Right atrium auricular region (tissue), 2 donors: ENCODE data around the gene CPLANE2. TPM values are rescaled to one million over a fixed set of nuclear protein-coding genes. Genes with fewer than 3 reads are reported as not detected.

ENCODE experiments used
- DNase-seq: peaks from one replicate; pipeline ENCODE4 v3.0.0-alpha.2; 2019; ENCODE audit warnings: low spot score
- H3K27ac ChIP-seq, 2 donors: fragments of 200-600 bp; sonication (generic); 1 replicate in 1 of 2; 2 replicates in 1 of 2; pipeline ENCODE4 v1.5.1; 2016 to 2019
- H3K27me3 ChIP-seq, 2 donors: fragments of 200-600 bp; sonication (generic); one replicate each; pipeline versions ENCODE4 v1.5.1 to v1.6.0; 2017 to 2019
- H3K36me3 ChIP-seq: fragments of 200-600 bp; sonication (generic); one replicate; pipeline ENCODE4 v1.5.1; 2016
- H3K4me1 ChIP-seq, 2 donors: fragments of 200-600 bp; sonication (generic); one replicate each; pipeline versions ENCODE4 v1.5.1 to v1.6.0; 2017 to 2019
- H3K4me3 ChIP-seq, 2 donors: fragments of 200-600 bp; sonication (generic); 1 replicate in 1 of 2; 2 replicates in 1 of 2; pipeline ENCODE4 v1.5.1; 2017 to 2019; ENCODE audit warnings: mild to moderate bottlenecking in 1 of 2, moderate library complexity in 1 of 2
- H3K9me3 ChIP-seq, 2 donors: fragments of 200-600 bp; sonication (generic); one replicate each; pipeline ENCODE4 v1.5.1; 2019
- total RNA-seq, 2 donors: library from RNA; depleted of rRNA; stranded (reverse); fragments of >200 nt; gene quantifications; one replicate each; pipeline ENCODE4 v1.1.0, GENCODE V29; 2016
- TF ChIP-seq, protein P1 (sequence below), 2 donors: fragments of 200-600 bp; sonication (generic); IDR thresholded peaks; one replicate each; pipeline ENCODE4 v1.5.1; 2019; ENCODE audit warnings: antibody characterized with exemption in 2 of 2

The CPLANE2 gene
- total RNA-seq, 2 donors from 2014 or later: 4.4 to 5.0 TPM

- Histone ChIP-seq H3K4me3 (peak overlapping the region; percentile 35 to 67), H3K27me3 (no peaks in the 10 kb centered on the region), H3K9me3 (no peaks in the 10 kb centered on the region), H3K27ac (peak overlapping the region; percentile 86 to 88), H3K36me3 (no peaks in the 10 kb centered on the region), H3K4me1 (peaks cover 0 to 22% of the 10 kb centered on the region in 2 donors)
- TF ChIP-seq, protein P1, sequence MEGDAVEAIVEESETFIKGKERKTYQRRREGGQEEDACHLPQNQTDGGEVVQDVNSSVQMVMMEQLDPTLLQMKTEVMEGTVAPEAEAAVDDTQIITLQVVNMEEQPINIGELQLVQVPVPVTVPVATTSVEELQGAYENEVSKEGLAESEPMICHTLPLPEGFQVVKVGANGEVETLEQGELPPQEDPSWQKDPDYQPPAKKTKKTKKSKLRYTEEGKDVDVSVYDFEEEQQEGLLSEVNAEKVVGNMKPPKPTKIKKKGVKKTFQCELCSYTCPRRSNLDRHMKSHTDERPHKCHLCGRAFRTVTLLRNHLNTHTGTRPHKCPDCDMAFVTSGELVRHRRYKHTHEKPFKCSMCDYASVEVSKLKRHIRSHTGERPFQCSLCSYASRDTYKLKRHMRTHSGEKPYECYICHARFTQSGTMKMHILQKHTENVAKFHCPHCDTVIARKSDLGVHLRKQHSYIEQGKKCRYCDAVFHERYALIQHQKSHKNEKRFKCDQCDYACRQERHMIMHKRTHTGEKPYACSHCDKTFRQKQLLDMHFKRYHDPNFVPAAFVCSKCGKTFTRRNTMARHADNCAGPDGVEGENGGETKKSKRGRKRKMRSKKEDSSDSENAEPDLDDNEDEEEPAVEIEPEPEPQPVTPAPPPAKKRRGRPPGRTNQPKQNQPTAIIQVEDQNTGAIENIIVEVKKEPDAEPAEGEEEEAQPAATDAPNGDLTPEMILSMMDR (IDR thresholded peaks at IDR 0.05): no peak
- no peak for DNase-seq
These were observed 29.4 kb downstream of the CPLANE2 start for GRCh38 chr1:16207318-16208269.

- no peaks in the 10 kb centered on the region for H3K27me3 ChIP-seq
- TF ChIP-seq, protein P1 (IDR thresholded peaks at IDR 0.05): no peak
- peaks cover 0 to 22% of the 10 kb centered on the region in 2 donors for H3K4me1 ChIP-seq
- peak; percentile 98 for DNase-seq
- no peaks in the 10 kb centered on the region for H3K36me3 ChIP-seq
- H3K9me3 ChIP-seq: no peaks in the 10 kb centered on the region
- H3K27ac ChIP-seq: peak overlapping the region; percentile 86 to 88
- H3K4me3 ChIP-seq: peak overlapping the region; percentile 35 to 67
These were observed 30.3 kb downstream of the CPLANE2 start for GRCh38 chr1:16206547-16207317.

DNA sequence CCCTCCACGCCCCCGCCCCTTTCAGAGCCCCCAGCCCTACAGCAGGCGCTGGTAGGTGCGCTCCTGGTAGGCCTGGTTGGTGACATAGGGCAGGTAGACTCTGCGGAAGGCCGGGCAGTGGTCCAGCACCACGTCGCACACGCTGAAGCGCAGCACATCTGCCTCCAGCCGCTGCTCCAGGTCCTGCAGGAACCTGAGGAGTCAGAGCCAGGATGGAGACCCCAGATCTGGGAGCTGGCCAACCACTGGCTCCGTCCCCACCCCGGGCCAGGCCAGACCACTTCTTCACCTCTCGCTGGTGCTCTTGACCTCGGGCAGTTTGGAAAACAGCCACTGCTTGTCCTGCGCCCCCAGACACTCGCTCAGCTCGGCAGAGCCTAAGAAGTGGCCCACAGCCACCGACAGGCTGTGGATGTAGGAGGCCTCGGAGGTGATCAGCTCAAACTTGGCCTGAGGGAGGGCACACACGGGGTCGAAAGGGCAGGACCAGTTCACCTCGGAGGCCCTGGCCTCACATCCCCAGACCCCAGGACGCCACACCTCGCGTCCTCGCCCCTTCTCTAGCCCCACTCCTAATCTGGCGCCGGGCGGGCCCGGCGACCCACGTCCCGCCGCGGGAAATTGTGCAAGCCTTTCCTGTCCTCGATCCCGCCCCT lies 31.0 kb downstream of the CPLANE2 start:
- no peaks in the 10 kb centered on the region for H3K36me3 ChIP-seq
- H3K4me3 ChIP-seq: peak overlapping the region; percentile 32 to 67
- no peaks in the 10 kb centered on the region for H3K9me3 ChIP-seq
- no peaks in the 10 kb centered on the region for H3K27me3 ChIP-seq
- H3K4me1 ChIP-seq: peaks cover 0 to 22% of the 10 kb centered on the region in 2 donors
- DNase-seq: no peak
- TF ChIP-seq, protein P1 (IDR thresholded peaks at IDR 0.05): no peak
- H3K27ac ChIP-seq: peak overlapping the region; percentile 86 to 88

DNA sequence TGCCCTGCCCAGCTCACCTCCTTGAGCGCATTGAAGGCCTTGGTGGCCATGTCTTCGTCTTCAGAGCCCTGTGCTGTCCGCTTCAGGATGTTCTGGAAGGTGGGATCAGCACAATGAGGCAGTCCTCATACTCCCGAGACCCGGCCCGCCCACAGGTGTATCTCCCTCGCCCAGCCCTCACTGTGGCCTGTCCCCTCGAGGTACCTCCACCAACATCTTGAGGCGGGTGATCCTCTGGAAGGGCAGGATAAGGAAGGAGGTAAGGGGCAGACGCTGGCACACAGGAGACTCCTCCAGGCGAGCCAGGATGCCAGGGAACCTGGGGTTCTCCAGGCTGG lies 31.7 kb downstream of the CPLANE2 start:
- Histone ChIP-seq H3K27ac (no peak overlapping the region), H3K36me3 (no peaks in the 10 kb centered on the region), H3K4me1 (peaks cover 0 to 22% of the 10 kb centered on the region in 2 donors), H3K4me3 (no peak overlapping the region), H3K27me3 (no peaks in the 10 kb centered on the region), H3K9me3 (no peaks in the 10 kb centered on the region)
- DNase-seq: no peak
- TF ChIP-seq, protein P1 (IDR thresholded peaks at IDR 0.05): no peak

DNA sequence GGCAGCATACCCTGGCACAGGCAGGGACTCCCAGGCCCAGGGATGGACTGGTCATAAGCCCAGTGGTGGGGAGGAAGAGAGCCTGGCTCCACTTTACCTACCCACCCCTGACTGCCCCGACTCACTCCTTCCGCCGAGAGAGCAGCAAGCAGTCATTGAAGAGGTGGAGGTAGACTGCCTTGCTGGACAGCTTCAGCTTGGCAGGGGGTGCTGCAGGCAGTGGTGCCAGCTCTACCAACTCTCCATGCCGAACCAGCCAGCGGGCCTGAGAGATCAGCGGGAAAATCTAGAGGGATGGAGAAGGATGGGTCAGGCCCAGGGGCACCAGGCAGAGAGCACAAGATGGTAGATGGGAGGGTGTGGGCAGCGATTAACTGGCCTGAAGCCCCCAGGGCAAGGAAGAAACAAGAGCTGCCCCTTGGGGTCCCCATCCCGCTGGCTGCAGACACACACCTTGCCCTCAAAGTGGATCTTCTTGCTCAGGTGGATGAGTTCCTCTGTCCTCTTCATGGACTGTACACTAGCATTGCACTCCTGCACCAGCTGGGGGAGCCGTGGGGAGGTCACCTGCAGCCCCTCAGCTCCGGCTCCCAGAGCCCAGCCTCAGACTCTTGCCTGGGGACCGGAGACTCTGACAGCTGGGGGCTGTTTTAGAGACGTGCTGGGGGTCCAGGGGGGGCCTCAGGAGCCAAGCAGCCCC lies 32.2 kb downstream of the CPLANE2 start:
- Histone ChIP-seq H3K27ac (no peak overlapping the region), H3K9me3 (no peaks in the 10 kb centered on the region), H3K4me1 (peaks cover 0 to 22% of the 10 kb centered on the region in 2 donors), H3K4me3 (no peak overlapping the region), H3K36me3 (no peaks in the 10 kb centered on the region), H3K27me3 (no peaks in the 10 kb centered on the region)
- no peak for DNase-seq
- TF ChIP-seq, protein P1 (IDR thresholded peaks at IDR 0.05): peak; percentile 15 to 48
